Natural killer cell (primary cell): Measurements from ENCODE around the gene ACER1. TPM values are rescaled to one million over a fixed set of nuclear protein-coding genes. Genes with fewer than 3 reads are reported as not detected.

Experiments
- ATAC-seq, 3 donors: fragments of 150-1000 bp in 2 of 3; fragments of 200-7000 bp in 1 of 3; cut with Tn5 transposase; 1 replicate in 1 of 3; 2 replicates in 2 of 3; pipeline ENCODE4 v1.10.0; 2021; ENCODE audit warnings: mild to moderate bottlenecking in 2 of 3, moderate library complexity in 2 of 3
- DNase-seq, 2 donors: peaks; one replicate each; pipeline versions ENCODE4 v3.0.0 to v3.0.0-alpha.2; 2013 to 2021; ENCODE audit warnings: mixed read lengths in 1 of 2
- H3K27ac ChIP-seq: one replicate; pipeline ENCODE4 v1.5.1; 2013; ENCODE audit warnings: mild to moderate bottlenecking, low read length
- H3K27me3 ChIP-seq: one replicate; pipeline ENCODE4 v1.6.1; 2013; ENCODE audit warnings: low read length; ENCODE audit not compliant: control insufficient read depth, insufficient read depth
- H3K36me3 ChIP-seq: one replicate; pipeline ENCODE4 v1.6.1; 2013; ENCODE audit warnings: low read length; ENCODE audit not compliant: control insufficient read depth, insufficient read depth
- H3K4me1 ChIP-seq: one replicate; pipeline ENCODE4 v1.6.1; 2013; ENCODE audit warnings: low read length; ENCODE audit not compliant: control insufficient read depth, insufficient read depth
- H3K4me3 ChIP-seq: one replicate; pipeline ENCODE4 v1.5.1; 2013; ENCODE audit warnings: low read length
- H3K9me3 ChIP-seq: one replicate; pipeline ENCODE4 v1.6.1; 2013; ENCODE audit warnings: low read length; ENCODE audit not compliant: control insufficient read depth, insufficient read depth
- H3K27ac Mint-ChIP-seq, 2 donors: one replicate each; pipeline ENCODE4 v1.8.0; 2022; ENCODE audit warnings: mild to moderate bottlenecking in 2 of 2, mixed read lengths in 2 of 2, moderate library complexity in 1 of 2
- H3K27me3 Mint-ChIP-seq, 2 donors: one replicate each; pipeline ENCODE4 v1.8.0; 2022; ENCODE audit warnings: low read depth in 2 of 2, mixed read lengths in 2 of 2
- H3K36me3 Mint-ChIP-seq: one replicate; pipeline ENCODE4 v1.8.0; 2022; ENCODE audit warnings: mixed read lengths
- H3K4me1 Mint-ChIP-seq, 2 donors: one replicate each; pipeline ENCODE4 v1.8.0; 2022; ENCODE audit warnings: mixed read lengths in 2 of 2
- H3K4me3 Mint-ChIP-seq: one replicate; pipeline ENCODE4 v1.8.0; 2022; ENCODE audit warnings: mild to moderate bottlenecking, moderate library complexity, mixed read lengths
- H3K9me3 Mint-ChIP-seq, 2 donors: one replicate each; pipeline ENCODE4 v1.8.0; 2022; ENCODE audit warnings: mixed read lengths in 2 of 2
- WGBS: methylation state at CpG from one replicate; pipeline ENCODE4 v1.1.7; 2013; ENCODE audit warnings: missing lambda C conversion rate; ENCODE audit not compliant: insufficient coverage; 5-methylcytosine and 5-hydroxymethylcytosine counted together
- intact Hi-C: fragments of 100-400 bp; cut with micrococcal nuclease; formaldehyde crosslinking; loops from one replicate; pipeline ENCODE4 v1.14.2; 2022
- total RNA-seq, 4 donors: library from RNA; stranded (reverse); fragments of 120-200 nt in 1 of 4; gene quantifications; one replicate each; pipeline versions ENCODE4 v1.2.3 to v1.2.4, GENCODE V29; 2013 to 2022
- TF ChIP-seq, protein P1 (sequence below): fragments of 200-600 bp; IDR thresholded peaks from one replicate; pipeline ENCODE4 v1.8.0; 2022; ENCODE audit warnings: antibody characterized with exemption

ACER1 gene
- total RNA-seq, 3 donors from 2014 or later (not counting 1 experiment from before 2014, with no cell fraction given), result 0.25 to 0.35 TPM; not detected in 1

DNA sequence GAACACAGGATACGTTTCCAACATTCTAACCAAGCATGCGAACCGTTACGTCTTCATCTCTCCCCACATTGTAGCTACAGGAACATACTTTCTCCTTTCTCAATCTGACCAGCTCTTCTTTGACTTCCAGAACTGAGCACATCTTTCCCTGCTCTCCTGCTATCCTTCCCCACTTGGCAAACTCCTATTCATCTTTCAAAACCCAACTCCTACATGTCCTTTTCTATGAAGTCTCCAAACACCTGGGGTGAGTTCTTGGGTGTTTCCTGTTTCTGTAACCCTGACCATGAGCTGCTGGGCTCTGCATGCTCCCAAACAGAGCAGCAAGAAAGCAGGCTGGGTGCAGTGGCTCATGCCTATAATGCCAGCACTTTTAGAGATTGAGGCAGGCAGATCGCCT lies 6.6 kb downstream of the ACER1 start:
- no peak overlapping the region for H3K4me3 ChIP-seq
- 87% methylated on average over 5 of the region's 5 CpGs for WGBS
- H3K36me3 ChIP-seq, result no peaks in the 10 kb centered on the region
- Mint-ChIP-seq H3K36me3 (no peaks in the 10 kb centered on the region), H3K27ac (no peak overlapping the region), H3K9me3 (no peaks in the 10 kb centered on the region), H3K27me3 (peaks cover 7 to 12% of the 10 kb centered on the region in 2 donors), H3K4me1 (no peaks in the 10 kb centered on the region), H3K4me3 (no peak overlapping the region)
- H3K27ac ChIP-seq, result no peak overlapping the region
- intact Hi-C loops, result no loop called here
- ATAC-seq (no peak), DNase-seq (no peak)
- H3K9me3 ChIP-seq, result no peaks in the 10 kb centered on the region
- TF ChIP-seq, protein P1, sequence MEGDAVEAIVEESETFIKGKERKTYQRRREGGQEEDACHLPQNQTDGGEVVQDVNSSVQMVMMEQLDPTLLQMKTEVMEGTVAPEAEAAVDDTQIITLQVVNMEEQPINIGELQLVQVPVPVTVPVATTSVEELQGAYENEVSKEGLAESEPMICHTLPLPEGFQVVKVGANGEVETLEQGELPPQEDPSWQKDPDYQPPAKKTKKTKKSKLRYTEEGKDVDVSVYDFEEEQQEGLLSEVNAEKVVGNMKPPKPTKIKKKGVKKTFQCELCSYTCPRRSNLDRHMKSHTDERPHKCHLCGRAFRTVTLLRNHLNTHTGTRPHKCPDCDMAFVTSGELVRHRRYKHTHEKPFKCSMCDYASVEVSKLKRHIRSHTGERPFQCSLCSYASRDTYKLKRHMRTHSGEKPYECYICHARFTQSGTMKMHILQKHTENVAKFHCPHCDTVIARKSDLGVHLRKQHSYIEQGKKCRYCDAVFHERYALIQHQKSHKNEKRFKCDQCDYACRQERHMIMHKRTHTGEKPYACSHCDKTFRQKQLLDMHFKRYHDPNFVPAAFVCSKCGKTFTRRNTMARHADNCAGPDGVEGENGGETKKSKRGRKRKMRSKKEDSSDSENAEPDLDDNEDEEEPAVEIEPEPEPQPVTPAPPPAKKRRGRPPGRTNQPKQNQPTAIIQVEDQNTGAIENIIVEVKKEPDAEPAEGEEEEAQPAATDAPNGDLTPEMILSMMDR, result no peak
- H3K27me3 ChIP-seq, result no peaks in the 10 kb centered on the region
- no peaks in the 10 kb centered on the region for H3K4me1 ChIP-seq

DNA sequence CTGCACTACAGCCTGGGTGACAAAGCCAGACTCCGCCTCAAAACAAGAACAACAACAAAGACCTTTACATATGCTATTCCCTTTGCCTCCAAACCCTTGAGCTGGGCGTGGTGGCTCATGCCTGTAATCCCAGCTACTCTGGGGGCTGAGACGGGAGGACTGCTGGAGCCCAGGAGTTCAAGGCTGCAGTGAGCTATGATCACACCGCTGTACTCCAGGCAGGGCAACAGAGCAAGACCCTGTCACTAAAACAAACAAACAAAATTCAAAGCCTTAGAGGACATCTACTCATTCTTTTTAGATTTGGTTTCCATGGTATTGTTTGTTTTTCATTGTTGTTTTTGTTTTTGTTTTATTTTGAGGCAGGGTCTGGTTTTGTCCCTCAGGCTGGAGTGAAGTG lies 7.8 kb downstream of the ACER1 start:
- H3K36me3 ChIP-seq, result no peaks in the 10 kb centered on the region
- no peak overlapping the region for H3K4me3 ChIP-seq
- Mint-ChIP-seq H3K9me3 (no peaks in the 10 kb centered on the region), H3K36me3 (no peaks in the 10 kb centered on the region), H3K4me1 (no peaks in the 10 kb centered on the region), H3K27me3 (peaks cover 7 to 12% of the 10 kb centered on the region in 2 donors), H3K27ac (no peak overlapping the region), H3K4me3 (no peak overlapping the region)
- no peaks in the 10 kb centered on the region for H3K4me1 ChIP-seq
- ATAC-seq (no peak), DNase-seq (no peak)
- intact Hi-C loops, result no loop called here
- no peaks in the 10 kb centered on the region for H3K9me3 ChIP-seq
- H3K27me3 ChIP-seq, result no peaks in the 10 kb centered on the region
- TF ChIP-seq, protein P1, result no peak
- no peak overlapping the region for H3K27ac ChIP-seq
- WGBS, result 86% methylated on average over 4 of the region's 4 CpGs

DNA sequence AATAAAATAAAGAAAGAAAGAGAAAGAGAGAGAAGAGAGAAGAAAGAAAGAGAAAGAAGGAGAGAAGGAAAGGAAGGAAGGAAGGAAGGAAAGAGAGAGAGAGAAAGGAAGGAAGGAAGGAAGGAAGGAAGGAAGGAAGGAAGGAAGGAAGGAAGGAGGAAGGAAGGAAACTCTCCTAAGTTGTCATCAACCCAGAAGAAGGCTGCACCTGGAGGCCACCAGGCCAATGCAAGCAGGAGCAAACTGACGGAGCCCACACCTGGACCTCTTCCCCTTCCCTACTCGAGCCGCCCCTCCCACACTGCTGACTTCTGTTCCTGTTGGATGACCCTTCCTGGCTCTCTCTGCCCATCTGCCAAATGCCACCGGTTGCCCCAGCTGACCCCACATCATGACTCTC lies 8.7 kb downstream of the ACER1 start:
- H3K4me1 Mint-ChIP-seq, result no peaks in the 10 kb centered on the region
- no peak overlapping the region for H3K4me3 Mint-ChIP-seq
- Histone ChIP-seq H3K4me1 (no peaks in the 10 kb centered on the region), H3K9me3 (no peaks in the 10 kb centered on the region), H3K27me3 (no peaks in the 10 kb centered on the region), H3K36me3 (no peaks in the 10 kb centered on the region), H3K4me3 (no peak overlapping the region), H3K27ac (no peak overlapping the region)
- no peak for ATAC-seq
- no peaks in the 10 kb centered on the region for H3K36me3 Mint-ChIP-seq
- TF ChIP-seq, protein P1, result no peak
- H3K9me3 Mint-ChIP-seq, result no peaks in the 10 kb centered on the region
- intact Hi-C loops, result no loop called here
- no peak for DNase-seq
- H3K27ac Mint-ChIP-seq, result no peak overlapping the region
- H3K27me3 Mint-ChIP-seq, result peaks cover 7 to 12% of the 10 kb centered on the region in 2 donors
- 72% methylated on average over 4 of the region's 4 CpGs for WGBS

DNA sequence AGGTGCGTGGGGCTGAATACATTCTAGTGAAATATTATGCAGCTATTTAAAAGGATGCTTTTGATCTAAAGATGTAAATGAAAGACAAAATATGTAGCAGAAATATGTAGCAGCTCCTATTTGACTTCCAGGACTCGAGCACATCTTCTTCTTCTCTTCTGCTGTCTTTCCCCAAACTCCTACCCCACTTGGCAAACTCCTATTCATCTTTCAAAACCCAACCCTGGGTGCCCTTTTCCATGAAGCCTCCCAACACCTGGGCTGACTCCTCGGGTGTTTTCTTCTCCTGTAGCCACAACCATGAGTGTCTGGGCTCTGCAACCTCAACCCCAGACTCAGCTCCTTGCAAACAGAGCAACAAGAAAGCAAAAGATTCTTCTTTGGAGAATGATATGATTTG lies 11.1 kb downstream of the ACER1 start:
- DNase-seq (no peak), ATAC-seq (no peak)
- Histone ChIP-seq H3K4me1 (no peaks in the 10 kb centered on the region), H3K27ac (no peak overlapping the region), H3K27me3 (no peaks in the 10 kb centered on the region), H3K4me3 (no peak overlapping the region), H3K36me3 (no peaks in the 10 kb centered on the region), H3K9me3 (no peaks in the 10 kb centered on the region)
- peaks cover 7 to 12% of the 10 kb centered on the region in 2 donors for H3K27me3 Mint-ChIP-seq
- 46% methylated on average over 2 of the region's 3 CpGs for WGBS
- H3K36me3 Mint-ChIP-seq, result no peaks in the 10 kb centered on the region
- H3K4me1 Mint-ChIP-seq, result no peaks in the 10 kb centered on the region
- no peak overlapping the region for H3K27ac Mint-ChIP-seq
- TF ChIP-seq, protein P1, result no peak
- intact Hi-C loops, result no loop called here
- no peaks in the 10 kb centered on the region for H3K9me3 Mint-ChIP-seq
- H3K4me3 Mint-ChIP-seq, result no peak overlapping the region
